HEK293T (cell line): ENCODE results near the gene HTR3B.

Experiments used
- FOXM1 ChIP-seq: fragments of 450-650 bp; IDR thresholded peaks from 2 replicates; pipeline ENCODE4 v1.6.1; 2017; ENCODE audit warnings: mild to moderate bottlenecking, borderline replicate concordance
- LEF1 ChIP-seq: fragments of 450-650 bp; IDR thresholded peaks from 2 replicates; pipeline ENCODE4 v1.6.1; 2017; ENCODE audit warnings: mild to moderate bottlenecking, borderline replicate concordance

GRCh38 chr11:113873236-113873626 lies 31.4 kb upstream of the HTR3B start:
- TF ChIP-seq FOXM1 (no peak), LEF1 (no peak)
